ENCODE data around the gene LMF2. TPM values are rescaled to one million over a fixed set of nuclear protein-coding genes. Genes with fewer than 3 reads are reported as not detected.

LMF2 gene
- total and polyA plus RNA-seq, 3 experiments from 2014 or later: 33.6 to 89.4 (median 88.6) TPM

DNA sequence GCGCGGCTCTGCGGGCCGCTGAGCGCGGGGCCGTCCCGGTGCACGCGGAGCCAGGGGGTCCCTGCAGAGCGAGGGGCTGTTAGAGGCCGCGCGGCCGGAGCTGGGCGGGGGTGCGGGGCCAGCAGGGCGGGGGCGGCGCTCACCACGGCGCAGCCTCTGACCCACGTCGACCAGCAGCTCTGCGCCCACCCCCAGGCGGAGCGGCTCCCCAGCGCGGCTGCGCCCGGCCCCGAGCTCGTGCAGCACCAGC lies 18.3 kb upstream of the LMF2 start:
- Histone ChIP-seq H3K4me3 (ENCODE audit: low read length) (peak overlapping the region; percentile 64), H3K36me3 (ENCODE audit: insufficient read depth, low read length) (no peaks in the 10 kb centered on the region), H3K4me1 (ENCODE audit: insufficient read depth, low read length) (peaks cover 27% of the 10 kb centered on the region), H3K27me3 (ENCODE audit: insufficient read depth, low read length, poor library complexity, severe bottlenecking) (no peaks in the 10 kb centered on the region), H3K27ac (ENCODE audit: low read depth, low read length) (peak overlapping the region; percentile 80), H3K9me3 (ENCODE audit: low read length) (no peaks in the 10 kb centered on the region)
- ChIA-PET CTCF (interaction anchor here (0.8 to 6.7 kb wide), 55 partner anchors 9 to 335 kb away, joined by 3 to 91 read pairs (median 5); partner anchors contain the start of genes ADM2, ARSA, CHKB and DENND6B), POLR2A (interaction anchor here (0.9 to 4.9 kb wide), 24 partner anchors 9 to 335 kb away, joined by 3 to 93 read pairs (median 6); partner anchors contain the start of genes ADM2, ARSA, CHKB and CPT1B)
- DNase-seq: no peak
- Mint-ChIP-seq H3K27ac (peak overlapping the region in 7 of 8 donors; percentile 42 to 99 (median 79)), H3K27me3 (no peaks in the 10 kb centered on the region), H3K36me3 (peaks cover 0 to 25% (median 3%) of the 10 kb centered on the region in 3 donors), H3K4me1 (peaks cover 21 to 38% (median 27%) of the 10 kb centered on the region in 3 donors), H3K9me3 (no peaks in the 10 kb centered on the region), H3K4me3 (peak overlapping the region; percentile 79 to 93 (median 88))

DNA sequence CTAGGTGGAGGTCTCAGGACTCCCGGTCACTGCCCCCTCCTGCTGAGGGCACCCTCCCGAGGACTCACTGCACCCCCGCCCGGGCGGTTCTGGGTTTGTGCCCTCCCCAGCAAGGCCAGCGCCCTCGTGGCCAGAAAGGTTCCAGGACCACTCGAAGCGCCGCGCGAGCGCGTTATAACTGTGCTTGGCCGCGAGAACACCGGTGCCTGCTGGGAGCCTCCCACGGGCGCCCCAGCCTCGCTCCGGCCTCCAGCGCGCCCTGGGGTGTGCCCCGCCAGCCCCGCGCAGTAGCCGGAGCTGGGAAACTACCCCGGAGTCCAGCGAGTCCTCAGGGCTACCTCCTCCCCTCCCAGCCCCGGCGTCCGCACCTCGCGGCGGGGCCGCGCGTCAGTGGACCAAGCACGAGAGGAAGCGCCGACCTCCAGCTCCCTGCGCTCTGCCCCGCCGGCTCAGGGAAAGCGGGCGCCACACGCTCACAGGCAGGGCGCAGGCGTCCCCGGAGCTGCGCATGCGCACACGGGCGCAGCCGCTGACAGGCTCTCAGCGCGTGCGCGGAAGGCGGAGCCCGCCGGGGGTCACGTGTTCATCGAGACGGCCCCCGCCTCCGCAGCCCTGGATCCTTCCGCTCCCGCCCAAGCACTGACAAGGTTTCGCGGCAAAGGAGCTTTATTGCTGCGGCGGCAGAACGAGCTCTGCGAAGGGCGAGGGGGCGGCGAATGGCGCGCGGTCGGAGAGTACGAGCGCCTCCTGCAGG lies 17.8 kb upstream of the LMF2 start, which contains the start of gene SCO2:
TSS of gene SCO2 (minus strand) at position 495 of the 754 bp plus-strand sequence. CDS start 1,187 bp downstream, outside the sequence.
- peaks cover 21 to 38% (median 27%) of the 10 kb centered on the region in 3 donors for H3K4me1 Mint-ChIP-seq
- H3K27me3 ChIP-seq (ENCODE audit: insufficient read depth, low read length, poor library complexity, severe bottlenecking): no peaks in the 10 kb centered on the region
- no peaks in the 10 kb centered on the region for H3K9me3 Mint-ChIP-seq
- peak within 1 kb of the TSS; percentile 80 for H3K27ac ChIP-seq (ENCODE audit: low read depth, low read length)
- no peaks in the 10 kb centered on the region for H3K36me3 ChIP-seq (ENCODE audit: insufficient read depth, low read length)
- H3K27ac Mint-ChIP-seq: peak within 1 kb of the TSS; percentile 85 to 99 (median 88)
- H3K4me3 Mint-ChIP-seq: peak within 1 kb of the TSS; percentile 85 to 93 (median 89)
- H3K4me3 ChIP-seq (ENCODE audit: low read length): peak within 1 kb of the TSS; percentile 64
- H3K27me3 Mint-ChIP-seq: no peaks in the 10 kb centered on the region
- ChIA-PET POLR2A (interaction anchor here (0.9 to 4.9 kb wide), 24 partner anchors 8 to 335 kb away, joined by 3 to 93 read pairs (median 6); partner anchors contain the start of genes ADM2, ARSA, CHKB and CPT1B), CTCF (interaction anchor here (0.8 to 6.7 kb wide), 55 partner anchors 8 to 334 kb away, joined by 3 to 91 read pairs (median 5); partner anchors contain the start of genes ADM2, ARSA, CHKB and DENND6B)
- peak; percentile 96 to 99 (median 97) for DNase-seq
- H3K9me3 ChIP-seq (ENCODE audit: low read length): no peaks in the 10 kb centered on the region
- peaks cover 0 to 26% (median 3%) of the 10 kb centered on the region in 3 donors for H3K36me3 Mint-ChIP-seq
- H3K4me1 ChIP-seq (ENCODE audit: insufficient read depth, low read length): peaks cover 23% of the 10 kb centered on the region

DNA sequence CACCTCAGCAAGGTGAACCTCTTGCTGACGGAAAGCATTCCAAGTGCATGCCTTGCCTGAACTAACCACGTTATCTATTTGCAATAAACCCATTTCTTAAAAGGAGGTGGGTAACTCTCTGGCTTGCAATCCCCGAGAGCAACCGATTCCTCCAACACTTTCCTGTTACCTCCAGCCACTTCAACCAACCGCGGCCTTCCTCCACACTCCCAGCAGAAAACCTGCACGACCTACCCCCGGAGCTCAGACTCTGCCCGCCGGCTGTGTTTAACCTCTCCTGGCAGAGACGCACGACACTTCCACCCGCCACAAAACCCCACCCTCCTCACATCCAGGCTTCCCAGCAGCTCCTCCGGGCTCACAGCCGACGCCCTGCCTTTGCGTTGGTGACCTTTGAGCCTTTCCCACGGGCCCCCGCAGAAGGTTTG lies 17.2 kb upstream of the LMF2 start:
- Histone ChIP-seq H3K27ac (ENCODE audit: low read depth, low read length) (peak overlapping the region; percentile 80), H3K4me1 (ENCODE audit: insufficient read depth, low read length) (peaks cover 21% of the 10 kb centered on the region), H3K27me3 (ENCODE audit: insufficient read depth, low read length, poor library complexity, severe bottlenecking) (no peaks in the 10 kb centered on the region), H3K9me3 (ENCODE audit: low read length) (no peaks in the 10 kb centered on the region), H3K36me3 (ENCODE audit: insufficient read depth, low read length) (no peaks in the 10 kb centered on the region), H3K4me3 (ENCODE audit: low read length) (peak overlapping the region; percentile 64)
- no peaks in the 10 kb centered on the region for H3K27me3 Mint-ChIP-seq
- peak overlapping the region; percentile 85 to 93 (median 89) for H3K4me3 Mint-ChIP-seq
- H3K9me3 Mint-ChIP-seq: no peaks in the 10 kb centered on the region
- H3K27ac Mint-ChIP-seq: peak overlapping the region; percentile 85 to 99 (median 86)
- no peak for DNase-seq
- H3K4me1 Mint-ChIP-seq: peaks cover 21 to 38% (median 27%) of the 10 kb centered on the region in 3 donors
- H3K36me3 Mint-ChIP-seq: peaks cover 0 to 31% (median 3%) of the 10 kb centered on the region in 3 donors
- ChIA-PET CTCF (interaction anchor here (1.0 to 6.7 kb wide), 17 partner anchors 10 to 334 kb away, joined by 3 to 91 read pairs (median 18); partner anchors contain the start of genes HDAC10, KLHDC7B, LMF2 and MAPK11), POLR2A (interaction anchor here (1.0 to 4.9 kb wide), 13 partner anchors 13 to 334 kb away, joined by 4 to 93 read pairs (median 10); partner anchors contain the start of genes ADM2, ARSA, CHKB and KLHDC7B)

DNA sequence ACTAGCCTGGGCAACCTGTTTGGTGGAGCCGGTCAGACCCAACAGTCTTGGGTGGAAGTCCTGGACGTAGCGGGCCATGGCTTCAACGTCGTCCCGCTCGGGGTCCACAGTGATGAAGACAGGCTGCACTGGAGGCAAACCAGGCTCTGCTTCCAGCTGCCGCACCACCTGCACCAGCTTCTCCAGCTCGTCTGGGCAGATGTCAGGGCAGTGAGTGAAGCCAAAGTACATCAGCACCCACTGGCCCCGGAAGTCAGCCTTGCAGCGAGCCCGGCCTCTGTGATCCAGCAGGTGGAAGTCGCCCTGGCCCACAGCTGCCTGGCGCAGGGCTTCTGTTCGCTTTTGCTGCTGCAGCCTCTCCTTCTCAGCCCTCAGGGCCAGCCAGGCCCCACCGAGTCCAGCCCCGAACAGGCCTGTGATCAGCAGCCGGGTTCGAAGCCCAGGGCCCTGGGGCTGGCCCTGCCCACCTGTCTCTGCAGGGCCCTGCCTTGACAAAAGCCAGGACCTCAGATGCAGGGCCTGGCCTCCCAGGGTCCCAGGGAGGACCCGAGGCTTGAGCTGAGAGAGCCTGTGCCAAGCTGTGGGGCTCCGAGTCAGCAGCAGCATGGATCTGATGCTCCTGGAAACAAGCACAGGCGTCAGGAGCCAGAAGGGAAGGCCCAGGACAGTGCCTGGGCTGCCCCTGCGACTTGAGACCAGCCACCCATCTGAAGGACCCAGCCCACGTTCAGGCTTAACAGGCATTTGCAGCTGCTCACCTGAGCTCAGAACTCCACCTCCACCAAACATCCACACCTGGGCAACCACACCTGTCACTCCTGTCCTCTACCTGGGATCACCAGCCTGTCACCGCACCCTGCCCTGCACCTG lies 16.5 kb upstream of the LMF2 start:
- Mint-ChIP-seq H3K27me3 (no peaks in the 10 kb centered on the region), H3K4me1 (peaks cover 21 to 37% (median 27%) of the 10 kb centered on the region in 3 donors), H3K36me3 (peaks cover 0 to 36% (median 3%) of the 10 kb centered on the region in 3 donors), H3K27ac (peak overlapping the region; percentile 85 to 99 (median 86)), H3K4me3 (peak overlapping the region; percentile 85 to 93 (median 89)), H3K9me3 (no peaks in the 10 kb centered on the region)
- ChIA-PET POLR2A (interaction anchor here (1.0 to 4.9 kb wide), 9 partner anchors 12 to 334 kb away, joined by 4 to 93 read pairs (median 12); partner anchors contain the start of genes CHKB, LMF2, NCAPH2 and TUBGCP6), CTCF (interaction anchor here (1.8 to 6.7 kb wide), 8 partner anchors 9 to 273 kb away, joined by 5 to 91 read pairs (median 66); partner anchors contain the start of genes HDAC10, KLHDC7B, LMF2 and NCAPH2)
- Histone ChIP-seq H3K27me3 (ENCODE audit: insufficient read depth, low read length, poor library complexity, severe bottlenecking) (no peaks in the 10 kb centered on the region), H3K4me1 (ENCODE audit: insufficient read depth, low read length) (peaks cover 21% of the 10 kb centered on the region), H3K36me3 (ENCODE audit: insufficient read depth, low read length) (no peaks in the 10 kb centered on the region), H3K9me3 (ENCODE audit: low read length) (no peaks in the 10 kb centered on the region), H3K27ac (ENCODE audit: low read depth, low read length) (peak overlapping the region; percentile 80), H3K4me3 (ENCODE audit: low read length) (peak overlapping the region; percentile 64)
- no peak for DNase-seq

DNA sequence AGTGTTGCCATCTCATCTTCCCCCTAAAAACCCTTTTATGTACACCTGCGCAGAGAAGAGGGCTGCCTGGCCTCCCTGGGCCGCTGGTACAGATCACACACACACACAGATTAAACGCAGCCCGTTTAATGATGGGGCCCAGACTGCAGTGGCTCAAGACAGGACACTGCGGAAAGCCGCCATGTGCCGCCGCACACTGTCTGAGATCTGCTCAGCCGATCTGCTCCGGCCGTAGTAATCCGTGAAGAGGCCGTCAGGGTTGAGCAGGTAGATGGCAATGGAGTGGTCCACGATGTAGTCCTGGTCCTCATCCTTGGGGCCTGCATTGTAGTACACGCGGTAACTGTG lies 15.9 kb upstream of the LMF2 start:
- no peaks in the 10 kb centered on the region for H3K9me3 ChIP-seq (ENCODE audit: low read length)
- Mint-ChIP-seq H3K4me3 (peak overlapping the region in 5 of 7 donors; percentile 15 to 88 (median 50)), H3K27me3 (no peaks in the 10 kb centered on the region), H3K4me1 (peaks cover 18 to 32% (median 24%) of the 10 kb centered on the region in 3 donors), H3K36me3 (peaks cover 0 to 41% (median 3%) of the 10 kb centered on the region in 3 donors), H3K27ac (peak overlapping the region in 1 of 8 donors; percentile 23), H3K9me3 (no peaks in the 10 kb centered on the region)
- no peaks in the 10 kb centered on the region for H3K36me3 ChIP-seq (ENCODE audit: insufficient read depth, low read length)
- H3K27me3 ChIP-seq (ENCODE audit: insufficient read depth, low read length, poor library complexity, severe bottlenecking): no peaks in the 10 kb centered on the region
- peaks cover 21% of the 10 kb centered on the region for H3K4me1 ChIP-seq (ENCODE audit: insufficient read depth, low read length)
- ChIA-PET CTCF (interaction anchor here (1.1 to 6.7 kb wide), 4 partner anchors 13 to 97 kb away, joined by 4 to 91 read pairs (median 66); partner anchors contain the start of genes LMF2, NCAPH2 and SYCE3), POLR2A (no interaction called here)
- DNase-seq: no peak
- H3K27ac ChIP-seq (ENCODE audit: low read depth, low read length): no peak overlapping the region
- H3K4me3 ChIP-seq (ENCODE audit: low read length): no peak overlapping the region

DNA sequence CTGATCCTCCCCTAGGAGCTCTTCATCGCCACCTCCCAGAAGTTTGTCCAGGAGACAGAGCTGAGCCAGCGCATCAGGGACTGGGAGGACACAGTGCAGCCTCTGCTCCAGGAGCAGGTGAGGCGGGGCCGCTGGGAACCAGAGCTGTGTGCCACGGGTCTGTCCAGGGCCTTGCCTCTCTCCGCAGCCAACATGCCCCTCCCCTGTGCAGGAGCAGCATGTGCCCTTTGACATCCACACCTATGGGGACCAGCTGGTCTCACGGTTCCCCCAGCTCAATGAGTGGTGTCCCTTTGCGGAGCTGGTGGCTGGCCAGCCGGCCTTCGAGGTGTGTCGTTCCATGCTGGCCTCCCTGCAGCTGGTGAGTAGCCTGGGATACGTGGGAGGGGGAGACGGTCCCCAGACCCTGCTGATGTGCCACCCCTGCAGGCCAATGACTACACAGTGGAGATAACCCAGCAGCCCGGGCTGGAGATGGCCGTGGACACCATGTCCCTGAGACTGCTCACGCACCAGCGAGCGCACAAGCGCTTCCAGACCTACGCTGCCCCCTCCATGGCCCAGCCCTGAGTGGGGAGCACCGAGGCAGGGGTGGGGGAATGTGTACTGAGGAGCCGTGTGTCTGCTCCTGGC lies 15.4 kb upstream of the LMF2 start:
- peak overlapping the region in 1 of 8 donors; percentile 23 for H3K27ac Mint-ChIP-seq
- DNase-seq: no peak
- Histone ChIP-seq H3K9me3 (ENCODE audit: low read length) (no peaks in the 10 kb centered on the region), H3K4me3 (ENCODE audit: low read length) (no peak overlapping the region), H3K27me3 (ENCODE audit: insufficient read depth, low read length, poor library complexity, severe bottlenecking) (no peaks in the 10 kb centered on the region), H3K36me3 (ENCODE audit: insufficient read depth, low read length) (peaks cover 3% of the 10 kb centered on the region), H3K27ac (ENCODE audit: low read depth, low read length) (no peak overlapping the region), H3K4me1 (ENCODE audit: insufficient read depth, low read length) (peaks cover 21% of the 10 kb centered on the region)
- H3K27me3 Mint-ChIP-seq: no peaks in the 10 kb centered on the region
- H3K9me3 Mint-ChIP-seq: no peaks in the 10 kb centered on the region
- peaks cover 18 to 27% (median 20%) of the 10 kb centered on the region in 3 donors for H3K4me1 Mint-ChIP-seq
- ChIA-PET POLR2A (no interaction called here), CTCF (interaction anchor here (1.0 to 3.6 kb wide), 4 partner anchors 12 to 41 kb away, joined by 3 to 58 read pairs (median 4); partner anchors contain the start of genes NCAPH2 and SYCE3)
- peak overlapping the region in 3 of 7 donors; percentile 5 to 55 (median 50) for H3K4me3 Mint-ChIP-seq
- H3K36me3 Mint-ChIP-seq: peaks cover 0 to 46% (median 3%) of the 10 kb centered on the region in 3 donors
